GM12873 (cell line): ENCODE measurements around the gene NDUFAF5.

ENCODE experiments used
- CTCF ChIP-seq: IDR thresholded peaks from 2 replicates; pipeline ENCODE4 v1.5.1; 2012; ENCODE audit warnings: low read depth, mild to moderate bottlenecking, moderate library complexity, low read length, control low read depth; ENCODE audit not compliant: insufficient read depth; ENCODE audit errors: missing control alignments

Gene NDUFAF5

DNA sequence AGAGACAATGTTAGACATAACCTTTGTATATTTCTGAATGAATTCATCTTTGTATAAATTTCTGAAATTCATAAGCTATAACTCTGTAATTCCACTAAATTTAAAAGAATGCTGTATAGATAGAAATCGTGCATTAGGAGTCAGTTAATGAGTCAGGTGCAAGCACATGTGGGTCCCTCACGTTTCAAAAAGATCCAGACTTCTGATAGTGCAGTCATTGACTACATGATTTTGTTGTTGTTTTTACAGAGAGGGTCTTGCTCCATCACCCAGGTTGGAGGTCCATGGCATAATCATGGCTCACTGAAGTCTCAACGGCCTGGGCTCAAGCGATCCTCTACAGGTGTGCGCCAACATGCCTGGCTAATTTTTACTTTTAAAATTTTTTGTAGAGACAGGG lies 14.7 kb upstream of the NDUFAF5 start:
- TF ChIP-seq CTCF, result no peak

DNA sequence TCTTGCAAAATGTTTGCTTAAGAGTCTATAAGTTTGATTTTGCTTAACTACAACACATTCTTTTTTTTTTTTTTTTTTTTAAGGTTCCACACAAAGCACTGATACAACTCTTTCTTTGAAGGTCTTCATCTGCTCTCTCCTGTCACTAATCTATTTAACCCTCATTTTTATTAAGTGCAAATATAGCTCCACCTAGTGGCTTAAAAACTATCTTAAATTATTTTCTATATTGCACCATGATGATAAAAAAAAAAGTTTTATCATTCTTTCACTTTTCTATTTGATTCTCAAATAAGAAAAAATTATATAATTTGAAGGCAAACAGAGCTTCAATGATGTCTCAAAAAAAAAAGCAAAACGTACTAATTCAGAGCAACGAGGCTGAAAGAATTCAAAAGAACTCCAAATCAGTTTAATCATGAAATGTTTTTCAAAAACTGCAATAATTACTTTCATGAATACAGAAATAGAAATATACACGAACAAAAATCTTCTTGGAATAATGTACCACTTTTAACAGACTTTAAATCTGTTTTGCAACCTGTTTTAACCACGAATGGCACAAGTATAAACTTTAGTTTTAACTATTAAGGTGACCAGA lies 12.9 kb upstream of the NDUFAF5 start:
- peak; percentile 24 for TF ChIP-seq CTCF

- TF ChIP-seq CTCF, result no peak
These were observed 12.3 kb upstream of the NDUFAF5 start for GRCh38 chr20:13772529-13772928.

DNA sequence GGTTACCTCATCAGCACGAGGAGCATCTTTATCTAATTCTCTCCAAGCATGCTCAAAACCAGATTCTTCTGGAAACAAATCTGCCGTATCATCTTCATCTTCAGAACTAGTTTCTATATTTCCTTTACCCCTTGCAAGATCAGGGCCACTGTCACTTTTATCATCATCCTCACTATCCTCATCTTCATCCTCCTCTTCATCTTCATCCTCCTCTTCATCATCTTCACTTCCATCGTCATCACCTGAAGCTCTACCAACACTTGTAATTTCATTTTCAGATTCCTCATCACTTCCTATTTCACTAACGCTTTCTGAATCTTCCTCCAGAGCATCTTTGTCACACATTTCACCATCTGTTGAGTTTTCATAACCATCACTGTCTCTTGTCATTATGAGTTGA lies 9.0 kb upstream of the NDUFAF5 start:
- no peak for TF ChIP-seq CTCF

DNA sequence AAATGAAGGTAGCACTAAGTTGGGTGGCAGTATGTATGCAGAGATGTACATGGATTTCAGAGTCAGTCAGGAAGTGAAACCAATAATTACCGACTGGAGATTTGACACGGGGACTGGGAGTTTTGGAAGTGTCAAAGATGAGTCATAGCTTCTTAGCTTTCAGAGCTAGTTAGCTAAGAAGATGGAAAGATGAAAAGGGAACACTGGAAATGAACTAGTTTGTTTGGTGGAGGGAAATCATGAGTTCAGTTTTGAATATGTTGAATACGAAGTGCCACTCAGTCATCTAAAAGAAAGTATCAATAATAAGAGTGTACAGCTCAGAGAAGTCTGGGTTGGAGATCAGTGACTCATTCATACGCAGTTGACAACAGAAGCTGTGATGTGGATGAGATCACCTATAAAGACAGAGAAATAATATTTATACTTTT lies 7.6 kb upstream of the NDUFAF5 start:
- no peak for TF ChIP-seq CTCF

DNA sequence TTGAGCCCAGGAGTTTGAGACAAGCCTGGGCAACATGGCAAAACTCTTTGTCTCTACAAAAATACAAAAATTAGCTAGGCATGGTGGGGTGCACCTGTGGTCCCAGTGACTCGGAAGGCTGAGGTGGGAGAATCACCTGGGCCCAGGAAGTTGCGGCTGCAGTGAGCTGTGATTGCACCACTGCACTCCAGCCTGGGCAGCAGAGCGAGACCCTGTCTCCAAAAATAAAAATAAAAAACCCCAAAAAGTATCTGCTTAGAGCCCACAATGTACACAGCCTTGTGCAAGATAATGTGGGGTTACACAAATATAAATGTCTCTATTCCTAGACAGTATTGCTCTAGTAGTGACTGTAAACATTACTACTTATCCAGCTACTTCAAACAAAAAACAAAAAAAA lies 6.0 kb upstream of the NDUFAF5 start:
- TF ChIP-seq CTCF, result no peak

GRCh38 chr20:13783528-13783927 lies 1.3 kb upstream of the NDUFAF5 start:
- no peak for TF ChIP-seq CTCF
